CD4-positive, alpha-beta T cell (primary cell): ENCODE data around the gene TOMM7. TPM values are rescaled to one million over a fixed set of nuclear protein-coding genes. Genes with fewer than 3 reads are reported as not detected.
"Not testable (repeated sequence)": the region's sequence is repeated elsewhere in the genome, so short reads cannot be mapped to it uniquely, and the experiment has no call there.

ENCODE experiments used
- ATAC-seq: fragments of 200-7000 bp; cut with Tn5 transposase; one replicate; pipeline ENCODE4 v1.10.0; 2022; ENCODE audit warnings: mild to moderate bottlenecking; ENCODE audit not compliant: poor library complexity
- CTCF ChIA-PET: fragments of 350-600 bp; sonication (Branson Sonifier 250); formaldehyde crosslinking; loops from one replicate; lab custom pipeline; 2021; ENCODE audit warnings: antibody characterized with exemption, inconsistent platforms; lab: Charles Lee
- POLR2A ChIA-PET: fragments of 350-600 bp; sonication (Branson Sonifier 250); formaldehyde crosslinking; loops from one replicate; lab custom pipeline; 2021; ENCODE audit warnings: antibody characterized with exemption, inconsistent platforms; lab: Charles Lee
- DNase-seq, 14 experiments: peaks; one replicate each; pipeline ENCODE4 v3.0.0-alpha.2; 2013 to 2020; ENCODE audit warnings: mixed read lengths in 2 of 14
- H3K27ac ChIP-seq, 2 donors: one replicate each; pipeline versions ENCODE4 v1.5.1 to v1.7.0; 2013; ENCODE audit warnings: low read length in 2 of 2, low read depth in 1 of 2, mild to moderate bottlenecking in 1 of 2
- H3K27me3 ChIP-seq, 2 experiments: 1 replicate in 1 of 2; 2 replicates in 1 of 2; pipeline versions ENCODE4 v1.6.1 to v1.7.0; 2013; ENCODE audit warnings: low read length in 2 of 2, control low read depth in 1 of 2, mild to moderate bottlenecking in 1 of 2, moderate library complexity in 1 of 2; ENCODE audit not compliant: insufficient read depth in 2 of 2, control insufficient read depth in 1 of 2
- H3K36me3 ChIP-seq: one replicate; pipeline ENCODE4 v1.6.1; 2013; ENCODE audit warnings: low read length, control low read depth; ENCODE audit not compliant: insufficient read depth
- H3K4me1 ChIP-seq: one replicate; pipeline ENCODE4 v1.6.1; 2013; ENCODE audit warnings: low read length, control low read depth; ENCODE audit not compliant: insufficient read depth
- H3K4me3 ChIP-seq: one replicate; pipeline ENCODE4 v1.5.1; 2013; ENCODE audit warnings: mild to moderate bottlenecking, low read length, moderate library complexity
- H3K9me3 ChIP-seq, 2 experiments: 1 replicate in 1 of 2; 2 replicates in 1 of 2; pipeline versions ENCODE4 v1.6.1 to v1.7.0; 2013; ENCODE audit warnings: low read length in 2 of 2, mild to moderate bottlenecking in 2 of 2, control low read depth in 1 of 2, moderate library complexity in 1 of 2; ENCODE audit not compliant: control insufficient read depth in 1 of 2, insufficient read depth in 1 of 2
- H3K27ac Mint-ChIP-seq: one replicate; pipeline ENCODE4 v1.8.0; 2020; ENCODE audit warnings: mixed read lengths
- H3K27me3 Mint-ChIP-seq: one replicate; pipeline ENCODE4 v1.8.0; 2021; ENCODE audit warnings: mixed read lengths
- H3K36me3 Mint-ChIP-seq: one replicate; pipeline ENCODE4 v1.8.0; 2021; ENCODE audit warnings: low read depth, mixed read lengths
- H3K4me1 Mint-ChIP-seq: one replicate; pipeline ENCODE4 v1.8.0; 2021; ENCODE audit warnings: low read depth, mixed read lengths
- H3K4me3 Mint-ChIP-seq: one replicate; pipeline ENCODE4 v1.8.0; 2020; ENCODE audit warnings: mild to moderate bottlenecking, mixed read lengths
- H3K9me3 Mint-ChIP-seq: one replicate; pipeline ENCODE4 v1.8.0; 2020; ENCODE audit warnings: mixed read lengths
- intact Hi-C, 2 experiments: fragments of 100-400 bp; cut with DNase I in 1 of 2; cut with micrococcal nuclease in 1 of 2; formaldehyde crosslinking; loops; one replicate each; pipeline versions ENCODE4 v1.15.1 to v1.9.0; 2023 to 2025; cut with DNase I, micrococcal nuclease
- total RNA-seq, 174 experiments: library from RNA in 2 of 174; stranded (reverse) in 2 of 174; gene quantifications; one replicate each; pipeline ENCODE4 v1.2.3 and lab custom pipeline; 2021 to 2026
- TF ChIP-seq, protein P1 (sequence below): fragments of 200-600 bp; IDR thresholded peaks from one replicate; pipeline ENCODE4 v1.8.0; 2022; ENCODE audit warnings: antibody characterized with exemption, mild to moderate bottlenecking

Gene TOMM7
- total RNA-seq, 2 experiments from 2014 or later = 503 to 549 TPM

DNA sequence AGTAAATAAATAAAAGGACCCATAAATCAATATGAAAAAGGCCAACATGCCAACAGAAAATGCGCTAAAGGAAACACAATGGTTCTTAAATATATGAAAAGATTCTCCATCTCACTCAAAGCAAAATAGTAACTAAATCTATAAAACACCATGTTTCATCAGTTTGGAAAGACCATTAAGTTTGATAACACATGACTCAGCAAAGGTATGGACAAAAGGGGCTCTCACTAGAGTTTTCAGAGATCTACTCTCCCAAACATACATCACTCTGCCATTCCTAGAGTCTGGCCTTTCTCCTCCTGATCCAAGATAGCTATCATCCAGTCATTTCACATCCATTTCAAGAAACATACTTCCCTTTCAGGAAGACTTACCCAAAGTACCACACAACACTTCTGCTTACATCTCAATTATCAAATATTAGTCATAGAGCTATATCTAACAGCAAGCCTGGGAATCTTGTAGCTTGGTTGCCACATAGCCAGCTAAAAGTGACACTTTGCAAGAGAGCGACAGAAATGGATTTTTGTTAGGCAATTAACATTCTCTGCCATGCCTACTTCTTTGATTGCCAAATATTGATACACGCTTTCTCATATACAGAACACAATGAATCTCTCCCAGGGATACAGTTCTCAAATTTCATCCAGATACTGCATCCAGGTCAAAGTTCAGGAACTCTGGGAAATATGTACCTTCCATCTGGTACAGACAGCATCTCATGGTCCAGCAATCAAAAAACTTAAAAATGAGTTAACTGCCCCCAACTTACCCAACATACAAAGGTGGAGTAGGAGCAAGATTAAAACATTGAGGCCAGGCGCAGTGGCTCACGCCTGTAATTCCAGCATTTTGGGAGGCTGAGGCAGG, 28.8 kb downstream of the TOMM7 start:
- no peaks in the 10 kb centered on the region for H3K9me3 ChIP-seq
- H3K27ac ChIP-seq = no peak overlapping the region
- Mint-ChIP-seq H3K27ac (no peak overlapping the region), H3K27me3 (no peaks in the 10 kb centered on the region), H3K4me1 (no peaks in the 10 kb centered on the region), H3K4me3 (no peak overlapping the region), H3K36me3 (no peaks in the 10 kb centered on the region), H3K9me3 (no peaks in the 10 kb centered on the region)
- intact Hi-C loops = no loop called here
- no peak for ATAC-seq
- POLR2A ChIA-PET = no interaction called here
- H3K4me1 ChIP-seq = no peaks in the 10 kb centered on the region
- no peaks in the 10 kb centered on the region for H3K36me3 ChIP-seq
- CTCF ChIA-PET = interaction anchor here (1.1 kb wide), 1 partner anchor 11 kb away, joined by 5 read pairs; no protein-coding TSS in a partner anchor
- DNase-seq = no peak
- TF ChIP-seq, protein P1, sequence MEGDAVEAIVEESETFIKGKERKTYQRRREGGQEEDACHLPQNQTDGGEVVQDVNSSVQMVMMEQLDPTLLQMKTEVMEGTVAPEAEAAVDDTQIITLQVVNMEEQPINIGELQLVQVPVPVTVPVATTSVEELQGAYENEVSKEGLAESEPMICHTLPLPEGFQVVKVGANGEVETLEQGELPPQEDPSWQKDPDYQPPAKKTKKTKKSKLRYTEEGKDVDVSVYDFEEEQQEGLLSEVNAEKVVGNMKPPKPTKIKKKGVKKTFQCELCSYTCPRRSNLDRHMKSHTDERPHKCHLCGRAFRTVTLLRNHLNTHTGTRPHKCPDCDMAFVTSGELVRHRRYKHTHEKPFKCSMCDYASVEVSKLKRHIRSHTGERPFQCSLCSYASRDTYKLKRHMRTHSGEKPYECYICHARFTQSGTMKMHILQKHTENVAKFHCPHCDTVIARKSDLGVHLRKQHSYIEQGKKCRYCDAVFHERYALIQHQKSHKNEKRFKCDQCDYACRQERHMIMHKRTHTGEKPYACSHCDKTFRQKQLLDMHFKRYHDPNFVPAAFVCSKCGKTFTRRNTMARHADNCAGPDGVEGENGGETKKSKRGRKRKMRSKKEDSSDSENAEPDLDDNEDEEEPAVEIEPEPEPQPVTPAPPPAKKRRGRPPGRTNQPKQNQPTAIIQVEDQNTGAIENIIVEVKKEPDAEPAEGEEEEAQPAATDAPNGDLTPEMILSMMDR = no peak
- no peaks in the 10 kb centered on the region for H3K27me3 ChIP-seq
- H3K4me3 ChIP-seq = no peak overlapping the region

DNA sequence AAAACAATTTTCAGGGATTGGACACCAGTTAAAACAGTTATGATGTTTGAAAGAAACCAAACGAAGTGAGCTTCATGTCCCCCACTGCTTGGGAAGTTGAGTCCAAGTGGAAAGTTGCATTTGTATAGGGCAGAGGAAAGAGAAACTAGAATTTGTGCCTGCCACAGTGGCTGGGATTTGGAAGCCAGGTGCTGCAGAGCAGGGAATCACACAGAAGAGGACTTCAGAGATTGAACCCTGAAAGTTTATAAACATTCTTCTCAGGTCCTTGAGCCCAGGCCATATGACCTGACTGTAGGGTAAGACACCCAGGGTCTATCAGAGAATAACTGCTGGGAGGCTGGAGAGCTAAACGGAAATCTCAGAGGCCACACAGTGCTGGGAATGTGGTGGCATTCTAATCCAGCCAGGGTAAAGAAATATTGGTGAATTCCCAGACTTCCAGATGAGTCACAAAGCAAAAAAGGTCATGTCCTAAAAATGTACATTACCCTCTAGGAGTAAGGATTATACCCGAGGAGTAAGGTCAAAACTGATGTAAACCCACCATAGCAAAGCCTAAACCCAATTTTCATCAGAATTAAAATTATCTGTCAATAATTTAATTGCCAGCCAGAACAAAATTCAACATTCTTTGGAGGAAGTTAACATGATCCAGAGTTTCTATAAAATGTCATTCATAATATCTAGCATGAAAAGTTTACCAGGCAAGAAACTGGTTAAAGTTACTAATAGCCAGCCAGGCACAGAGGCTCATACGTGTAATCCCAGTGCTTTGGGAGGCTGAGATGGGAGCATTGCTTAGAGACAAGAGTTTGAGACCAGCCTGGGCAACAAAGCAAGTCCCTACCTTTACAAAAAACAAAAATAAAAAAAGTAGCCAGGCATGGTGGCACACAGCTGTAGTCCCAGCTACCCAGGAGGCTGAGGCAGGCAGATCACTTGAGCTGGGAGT, 31.2 kb downstream of the TOMM7 start:
- Mint-ChIP-seq H3K27me3 (no peaks in the 10 kb centered on the region), H3K4me1 (no peaks in the 10 kb centered on the region), H3K27ac (no peak overlapping the region), H3K9me3 (no peaks in the 10 kb centered on the region), H3K36me3 (no peaks in the 10 kb centered on the region), H3K4me3 (no peak overlapping the region)
- ChIA-PET POLR2A (no interaction called here), CTCF (interaction anchor here (0.5 to 1.2 kb wide), 6 partner anchors 9 to 820 kb away, joined by 3 to 5 read pairs (median 3); no protein-coding TSS in a partner anchor)
- Histone ChIP-seq H3K9me3 (no peaks in the 10 kb centered on the region), H3K4me3 (no peak overlapping the region), H3K27me3 (peaks cover 0 to 3% of the 10 kb centered on the region in 2 experiments), H3K36me3 (no peaks in the 10 kb centered on the region), H3K27ac (no peak overlapping the region), H3K4me1 (no peaks in the 10 kb centered on the region)
- DNase-seq (no peak), ATAC-seq (no peak)
- TF ChIP-seq, protein P1 = no peak
- intact Hi-C loops = no loop called here

DNA sequence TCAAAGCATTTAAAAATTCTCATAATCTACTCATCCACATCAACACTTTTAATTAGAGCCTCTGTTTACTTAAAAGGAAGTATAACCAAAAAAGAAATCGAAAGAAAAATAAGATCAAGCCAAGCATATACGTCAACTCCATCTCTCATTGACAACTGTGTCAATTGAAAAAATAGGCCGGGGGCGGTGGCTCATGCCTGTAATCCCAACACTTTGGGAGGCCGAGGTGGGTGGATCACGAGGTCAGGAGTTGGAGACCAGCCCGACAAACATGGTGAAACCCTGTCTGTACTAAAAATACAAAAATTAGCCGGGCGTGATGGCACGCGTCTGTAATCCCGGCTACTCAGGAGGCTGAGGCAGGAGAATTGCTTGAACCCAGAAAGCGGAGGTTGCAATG, 32.0 kb downstream of the TOMM7 start:
- H3K36me3 ChIP-seq, DNase-seq, H3K27me3 Mint-ChIP-seq, H3K4me1 Mint-ChIP-seq, H3K4me3 ChIP-seq, H3K4me3 Mint-ChIP-seq, ATAC-seq, POLR2A ChIA-PET, H3K27ac Mint-ChIP-seq, H3K27ac ChIP-seq, intact Hi-C loops, H3K9me3 Mint-ChIP-seq, H3K36me3 Mint-ChIP-seq, H3K4me1 ChIP-seq, H3K9me3 ChIP-seq, H3K27me3 ChIP-seq: not testable (repeated sequence)
- CTCF ChIA-PET = interaction anchor here (0.7 to 1.0 kb wide), 2 partner anchors 8 to 101 kb away, joined by 3 to 5 read pairs; no protein-coding TSS in a partner anchor
